ENCODE data around the gene SCAMP5.
A peak's percentile ranks its signal among the peaks of the same experiment; 100 is the strongest.

The SCAMP5 gene

DNA sequence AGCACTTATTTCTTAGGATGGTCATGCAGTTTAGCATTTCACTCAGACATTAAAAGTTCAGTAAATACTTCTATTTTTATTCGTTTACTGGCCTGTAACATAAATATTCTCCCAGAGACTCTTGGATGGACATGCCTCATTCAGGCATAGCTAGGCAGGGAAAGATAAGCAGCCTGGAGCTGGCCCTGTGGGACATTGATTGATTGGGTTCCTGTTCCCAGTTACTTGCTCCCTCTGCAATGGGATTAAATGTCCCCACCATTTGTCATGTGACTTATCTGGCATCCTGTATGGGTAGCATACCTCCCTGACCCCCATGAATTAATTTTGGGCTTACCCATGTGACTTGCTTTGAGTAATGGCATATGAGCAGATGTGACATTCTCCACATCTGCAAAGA lies 2.7 kb upstream of the SCAMP5 start:
- H3K4me1 ChIP-seq (ENCODE audit: low read length) = no peaks in the 10 kb centered on the region
- no peak overlapping the region for H2AFZ ChIP-seq (ENCODE audit: low read length)
- no peaks in the 10 kb centered on the region for H3K9me2 ChIP-seq (replicated peaks; ENCODE audit: insufficient read depth, low read length)
- no peak overlapping the region for H3K9ac ChIP-seq (ENCODE audit: low read length)
- no peaks in the 10 kb centered on the region for H3F3A ChIP-seq (ENCODE audit: insufficient read depth, low read length)
- H3K9me3 ChIP-seq (replicated peaks; ENCODE audit: insufficient read depth, low read length) = no peaks in the 10 kb centered on the region
- no peaks in the 10 kb centered on the region for H3K79me2 ChIP-seq (ENCODE audit: low read length)
- H3K27me3 ChIP-seq (replicated peaks; ENCODE audit: insufficient read depth, low read length) = 0 out of 2 replicates have a peak, but pooled peaks cover 3% of the 10 kb centered on the region
- H3K4me3 ChIP-seq (ENCODE audit: low read length) = no peak overlapping the region
- H4K20me1 ChIP-seq (ENCODE audit: insufficient read depth, low read length) = no peaks in the 10 kb centered on the region
- DNase-seq = no peak
- H3K27ac ChIP-seq (ENCODE audit: low read length) = no peak overlapping the region
- H3K4me2 ChIP-seq (ENCODE audit: low read depth, low read length) = no peak overlapping the region
- H3K36me3 ChIP-seq (replicated peaks; ENCODE audit: insufficient read depth, low read length) = no peaks in the 10 kb centered on the region
- TF ChIP-seq EZH2 (optimal IDR thresholded peaks at IDR 0.05; ENCODE audit: low read depth, low read length) (no peak), EZH2phosphoT487 (IDR thresholded peaks at IDR 0.05; ENCODE audit: low read length) (no peak)
- TF ChIP-seq, protein P1, sequence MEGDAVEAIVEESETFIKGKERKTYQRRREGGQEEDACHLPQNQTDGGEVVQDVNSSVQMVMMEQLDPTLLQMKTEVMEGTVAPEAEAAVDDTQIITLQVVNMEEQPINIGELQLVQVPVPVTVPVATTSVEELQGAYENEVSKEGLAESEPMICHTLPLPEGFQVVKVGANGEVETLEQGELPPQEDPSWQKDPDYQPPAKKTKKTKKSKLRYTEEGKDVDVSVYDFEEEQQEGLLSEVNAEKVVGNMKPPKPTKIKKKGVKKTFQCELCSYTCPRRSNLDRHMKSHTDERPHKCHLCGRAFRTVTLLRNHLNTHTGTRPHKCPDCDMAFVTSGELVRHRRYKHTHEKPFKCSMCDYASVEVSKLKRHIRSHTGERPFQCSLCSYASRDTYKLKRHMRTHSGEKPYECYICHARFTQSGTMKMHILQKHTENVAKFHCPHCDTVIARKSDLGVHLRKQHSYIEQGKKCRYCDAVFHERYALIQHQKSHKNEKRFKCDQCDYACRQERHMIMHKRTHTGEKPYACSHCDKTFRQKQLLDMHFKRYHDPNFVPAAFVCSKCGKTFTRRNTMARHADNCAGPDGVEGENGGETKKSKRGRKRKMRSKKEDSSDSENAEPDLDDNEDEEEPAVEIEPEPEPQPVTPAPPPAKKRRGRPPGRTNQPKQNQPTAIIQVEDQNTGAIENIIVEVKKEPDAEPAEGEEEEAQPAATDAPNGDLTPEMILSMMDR (IDR thresholded peaks at IDR 0.05; ENCODE audit: low read length) = no peak

DNA sequence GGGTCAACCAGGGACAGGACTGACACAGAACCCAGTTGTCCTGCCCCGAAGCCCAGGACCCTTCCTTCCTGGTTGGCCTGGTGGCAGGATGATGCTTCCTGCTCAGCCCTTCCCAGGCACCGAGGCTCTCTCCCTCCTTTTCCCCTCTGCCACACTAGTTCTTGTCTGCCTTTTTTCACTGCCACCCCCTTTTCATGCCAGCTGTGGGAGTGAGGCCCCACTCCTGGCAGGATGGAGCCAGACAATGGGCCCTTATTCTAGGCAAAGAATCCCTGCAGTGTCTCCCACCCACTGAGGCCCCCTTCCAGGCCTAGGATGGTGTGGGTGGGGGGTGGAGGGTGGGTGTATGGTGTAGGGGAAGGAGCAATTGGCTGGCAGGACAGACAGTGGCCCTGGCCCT lies 1.1 kb upstream of the SCAMP5 start:
- Histone ChIP-seq H3K36me3 (replicated peaks; ENCODE audit: insufficient read depth, low read length) (no peaks in the 10 kb centered on the region), H3K27ac (ENCODE audit: low read length) (no peak overlapping the region), H3K4me2 (ENCODE audit: low read depth, low read length) (no peak overlapping the region), H3K9ac (ENCODE audit: low read length) (no peak overlapping the region), H3K27me3 (replicated peaks; ENCODE audit: insufficient read depth, low read length) (0 out of 2 replicates have a peak, but pooled peaks cover 3% of the 10 kb centered on the region), H2AFZ (ENCODE audit: low read length) (no peak overlapping the region), H3K4me1 (ENCODE audit: low read length) (no peaks in the 10 kb centered on the region), H3F3A (ENCODE audit: insufficient read depth, low read length) (no peaks in the 10 kb centered on the region), H3K79me2 (ENCODE audit: low read length) (no peaks in the 10 kb centered on the region), H3K4me3 (ENCODE audit: low read length) (no peak overlapping the region), H3K9me3 (replicated peaks; ENCODE audit: insufficient read depth, low read length) (no peaks in the 10 kb centered on the region), H4K20me1 (ENCODE audit: insufficient read depth, low read length) (no peaks in the 10 kb centered on the region), H3K9me2 (replicated peaks; ENCODE audit: insufficient read depth, low read length) (no peaks in the 10 kb centered on the region)
- DNase-seq = no peak
- TF ChIP-seq, protein P1 (IDR thresholded peaks at IDR 0.05; ENCODE audit: low read length) = no peak
- TF ChIP-seq EZH2 (optimal IDR thresholded peaks at IDR 0.05; ENCODE audit: low read depth, low read length) (no peak), EZH2phosphoT487 (IDR thresholded peaks at IDR 0.05; ENCODE audit: low read length) (no peak)

DNA sequence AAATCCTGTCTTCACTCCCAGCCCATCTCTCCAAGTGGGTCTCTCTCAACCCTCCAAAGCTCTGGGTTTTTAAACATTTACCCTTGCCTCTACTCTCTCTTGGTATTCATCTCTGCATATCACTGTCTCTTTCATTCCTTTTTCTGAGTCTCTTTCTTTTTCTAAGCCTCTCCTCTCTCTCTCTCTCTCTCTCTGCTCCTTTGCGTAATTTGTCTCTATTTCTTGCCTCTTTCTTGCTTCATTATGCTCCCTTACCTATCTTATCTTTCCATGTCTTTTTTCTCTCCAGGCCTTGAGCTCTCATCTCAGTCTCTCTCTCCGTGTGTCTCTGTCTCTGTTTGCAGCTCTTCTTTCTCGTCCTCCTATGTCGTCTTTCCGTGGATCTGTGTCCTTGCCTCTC lies 678 bp upstream of the SCAMP5 start:
- Histone ChIP-seq H3K9me2 (replicated peaks; ENCODE audit: insufficient read depth, low read length) (no peaks in the 10 kb centered on the region), H3K4me1 (ENCODE audit: low read length) (no peaks in the 10 kb centered on the region), H3K9ac (ENCODE audit: low read length) (no peak overlapping the region), H3K4me3 (ENCODE audit: low read length) (peak overlapping the region; percentile 49; the same call in 1 of the 2 replicates), H3K36me3 (replicated peaks; ENCODE audit: insufficient read depth, low read length) (no peaks in the 10 kb centered on the region), H4K20me1 (ENCODE audit: insufficient read depth, low read length) (no peaks in the 10 kb centered on the region), H3K4me2 (ENCODE audit: low read depth, low read length) (peak overlapping the region; percentile 84), H2AFZ (ENCODE audit: low read length) (peak overlapping the region; percentile 76), H3K27ac (ENCODE audit: low read length) (no peak overlapping the region), H3K27me3 (replicated peaks; ENCODE audit: insufficient read depth, low read length) (0 out of 2 replicates have a peak, but pooled peaks cover 3% of the 10 kb centered on the region), H3K79me2 (ENCODE audit: low read length) (no peaks in the 10 kb centered on the region), H3F3A (ENCODE audit: insufficient read depth, low read length) (no peaks in the 10 kb centered on the region), H3K9me3 (replicated peaks; ENCODE audit: insufficient read depth, low read length) (no peaks in the 10 kb centered on the region)
- TF ChIP-seq, protein P1 (IDR thresholded peaks at IDR 0.05; ENCODE audit: low read length) = no peak
- TF ChIP-seq EZH2 (optimal IDR thresholded peaks at IDR 0.05; ENCODE audit: low read depth, low read length) = no peak
- no peak for TF ChIP-seq EZH2phosphoT487 (IDR thresholded peaks at IDR 0.05; ENCODE audit: low read length)
- no peak for DNase-seq
